Measurements from ENCODE around the gene CPT1A.

Gene CPT1A

DNA sequence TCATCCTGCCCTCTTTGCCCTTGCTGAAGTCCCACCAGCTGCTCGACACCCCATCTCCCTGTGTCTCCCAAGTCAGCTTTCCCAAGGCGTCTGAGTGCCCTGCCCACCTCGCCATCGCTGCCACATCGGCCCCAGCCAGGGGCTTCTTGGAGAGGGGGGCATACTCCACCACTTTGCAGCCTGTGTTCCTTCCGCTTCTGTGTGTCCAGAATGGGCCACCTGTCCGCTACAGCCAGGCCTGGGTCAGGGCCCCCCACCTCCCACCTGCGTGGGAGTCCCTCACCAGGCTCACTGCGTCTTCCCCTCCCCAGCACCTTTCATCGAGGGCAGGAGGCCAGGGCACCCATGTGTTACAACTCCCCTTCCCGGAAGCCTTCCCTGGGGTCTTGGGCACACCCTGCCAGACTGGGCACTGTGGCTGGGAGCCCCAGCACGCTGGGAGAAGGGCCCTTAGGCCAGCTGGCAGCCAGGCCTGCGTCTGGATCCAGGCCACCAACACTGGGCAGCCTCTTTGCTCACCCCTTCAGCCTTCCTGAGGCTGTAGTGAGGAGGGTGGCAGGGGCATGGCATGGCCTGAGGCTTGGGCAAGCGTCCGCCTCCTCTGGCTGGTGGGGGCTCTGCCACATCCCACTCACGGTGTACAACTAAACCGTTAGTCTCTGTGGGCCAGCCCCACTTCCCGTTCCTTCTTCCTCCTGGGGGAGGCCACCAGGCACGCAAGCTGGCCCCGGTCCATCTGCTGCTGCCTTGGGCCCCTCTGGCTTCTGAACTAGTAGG, 13.4 kb downstream of the CPT1A start:
- H3K79me2 ChIP-seq (ENCODE audit: insufficient read depth, low read length): no peaks in the 10 kb centered on the region
- no peak for TF ChIP-seq EZH2phosphoT487 (conservative IDR thresholded peaks at IDR 0.05; ENCODE audit: low read length)
- TF ChIP-seq, protein P1, sequence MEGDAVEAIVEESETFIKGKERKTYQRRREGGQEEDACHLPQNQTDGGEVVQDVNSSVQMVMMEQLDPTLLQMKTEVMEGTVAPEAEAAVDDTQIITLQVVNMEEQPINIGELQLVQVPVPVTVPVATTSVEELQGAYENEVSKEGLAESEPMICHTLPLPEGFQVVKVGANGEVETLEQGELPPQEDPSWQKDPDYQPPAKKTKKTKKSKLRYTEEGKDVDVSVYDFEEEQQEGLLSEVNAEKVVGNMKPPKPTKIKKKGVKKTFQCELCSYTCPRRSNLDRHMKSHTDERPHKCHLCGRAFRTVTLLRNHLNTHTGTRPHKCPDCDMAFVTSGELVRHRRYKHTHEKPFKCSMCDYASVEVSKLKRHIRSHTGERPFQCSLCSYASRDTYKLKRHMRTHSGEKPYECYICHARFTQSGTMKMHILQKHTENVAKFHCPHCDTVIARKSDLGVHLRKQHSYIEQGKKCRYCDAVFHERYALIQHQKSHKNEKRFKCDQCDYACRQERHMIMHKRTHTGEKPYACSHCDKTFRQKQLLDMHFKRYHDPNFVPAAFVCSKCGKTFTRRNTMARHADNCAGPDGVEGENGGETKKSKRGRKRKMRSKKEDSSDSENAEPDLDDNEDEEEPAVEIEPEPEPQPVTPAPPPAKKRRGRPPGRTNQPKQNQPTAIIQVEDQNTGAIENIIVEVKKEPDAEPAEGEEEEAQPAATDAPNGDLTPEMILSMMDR (IDR thresholded peaks at IDR 0.05; ENCODE audit: insufficient read depth, low read length, poor library complexity, severe bottlenecking): no peak
- no peak overlapping the region for H3K4me3 ChIP-seq (ENCODE audit: insufficient read depth, low read length, poor library complexity, severe bottlenecking)
- no peaks in the 10 kb centered on the region for H4K20me1 ChIP-seq (ENCODE audit: low read depth, low read length)
- no peaks in the 10 kb centered on the region for H3K36me3 ChIP-seq (ENCODE audit: low read length)
- no peaks in the 10 kb centered on the region for H3F3A ChIP-seq (ENCODE audit: insufficient read depth)
- H3K4me2 ChIP-seq (ENCODE audit: low read depth, low read length, poor library complexity, severe bottlenecking): no peak overlapping the region
- no peak overlapping the region for H3K9ac ChIP-seq (ENCODE audit: low read length)
- no peak overlapping the region for H2AFZ ChIP-seq (ENCODE audit: low read depth, low read length, severe bottlenecking)
- H3K27ac ChIP-seq (ENCODE audit: low read depth, low read length): no peak overlapping the region
- no peaks in the 10 kb centered on the region for H3K9me3 ChIP-seq (ENCODE audit: insufficient read depth, low read length)
- H3K9me2 ChIP-seq (replicated peaks; ENCODE audit: insufficient read depth, low read length): no peaks in the 10 kb centered on the region
- no peaks in the 10 kb centered on the region for H3K27me3 ChIP-seq (ENCODE audit: low read length)

DNA sequence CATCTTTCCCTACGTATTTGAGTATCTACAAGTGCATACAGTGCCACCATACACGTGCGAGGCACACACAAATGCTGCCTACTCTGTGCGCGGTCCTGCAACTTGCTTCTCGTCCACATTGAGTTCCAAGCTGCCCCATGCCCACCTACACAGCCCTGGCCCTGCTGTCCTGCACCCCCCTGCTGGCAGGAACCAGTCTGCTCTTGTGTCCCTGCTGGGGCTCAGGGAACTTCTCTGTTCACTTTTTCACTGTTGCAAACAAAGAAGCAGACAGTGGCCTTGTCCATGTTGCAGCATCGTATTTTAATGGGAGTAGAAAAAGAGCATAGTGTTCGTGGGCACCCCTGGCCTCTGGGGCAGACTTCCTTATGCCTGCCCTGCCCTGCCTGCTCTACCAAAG, 14.0 kb downstream of the CPT1A start:
- H3K79me2 ChIP-seq (ENCODE audit: insufficient read depth, low read length): no peaks in the 10 kb centered on the region
- H3K4me3 ChIP-seq (ENCODE audit: insufficient read depth, low read length, poor library complexity, severe bottlenecking): no peak overlapping the region
- H3K9ac ChIP-seq (ENCODE audit: low read length): no peak overlapping the region
- no peaks in the 10 kb centered on the region for H4K20me1 ChIP-seq (ENCODE audit: low read depth, low read length)
- H3K9me2 ChIP-seq (replicated peaks; ENCODE audit: insufficient read depth, low read length): no peaks in the 10 kb centered on the region
- H3K4me2 ChIP-seq (ENCODE audit: low read depth, low read length, poor library complexity, severe bottlenecking): no peak overlapping the region
- no peaks in the 10 kb centered on the region for H3F3A ChIP-seq (ENCODE audit: insufficient read depth)
- no peak overlapping the region for H2AFZ ChIP-seq (ENCODE audit: low read depth, low read length, severe bottlenecking)
- no peak overlapping the region for H3K27ac ChIP-seq (ENCODE audit: low read depth, low read length)
- TF ChIP-seq, protein P1 (IDR thresholded peaks at IDR 0.05; ENCODE audit: insufficient read depth, low read length, poor library complexity, severe bottlenecking): no peak
- TF ChIP-seq EZH2phosphoT487 (conservative IDR thresholded peaks at IDR 0.05; ENCODE audit: low read length): no peak
- no peaks in the 10 kb centered on the region for H3K36me3 ChIP-seq (ENCODE audit: low read length)
- no peaks in the 10 kb centered on the region for H3K27me3 ChIP-seq (ENCODE audit: low read length)
- no peaks in the 10 kb centered on the region for H3K9me3 ChIP-seq (ENCODE audit: insufficient read depth, low read length)

DNA sequence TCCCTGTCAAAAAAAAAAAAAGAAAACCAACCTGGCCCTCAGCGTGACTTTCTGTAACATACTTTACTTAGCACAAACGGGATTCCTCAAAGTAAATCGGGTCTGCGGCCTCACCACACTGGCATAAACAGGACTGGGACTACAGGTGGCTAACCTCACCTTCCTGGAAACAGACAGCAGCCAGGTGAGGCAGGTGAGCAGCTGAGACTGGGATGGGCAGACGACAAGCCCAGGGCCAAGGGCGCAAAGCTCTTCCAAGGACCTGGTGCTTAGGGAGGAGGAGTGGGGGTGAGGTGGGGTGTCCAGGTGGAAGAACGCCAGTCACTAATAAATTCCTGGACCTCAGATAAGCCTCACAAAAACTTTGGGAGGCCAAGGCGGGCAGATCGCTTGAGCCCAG, 15.0 kb downstream of the CPT1A start:
- no peaks in the 10 kb centered on the region for H3K79me2 ChIP-seq (ENCODE audit: insufficient read depth, low read length)
- no peak overlapping the region for H3K4me2 ChIP-seq (ENCODE audit: low read depth, low read length, poor library complexity, severe bottlenecking)

More for the DNA sequence above, 15.0 kb downstream of the CPT1A start:
- H3K9ac ChIP-seq (ENCODE audit: low read length): no peak overlapping the region
- TF ChIP-seq EZH2phosphoT487 (conservative IDR thresholded peaks at IDR 0.05; ENCODE audit: low read length): no peak
- TF ChIP-seq, protein P1 (IDR thresholded peaks at IDR 0.05; ENCODE audit: insufficient read depth, low read length, poor library complexity, severe bottlenecking): no peak
- H3K9me2 ChIP-seq (replicated peaks; ENCODE audit: insufficient read depth, low read length): no peaks in the 10 kb centered on the region
- no peak overlapping the region for H3K27ac ChIP-seq (ENCODE audit: low read depth, low read length)
- no peak overlapping the region for H3K4me3 ChIP-seq (ENCODE audit: insufficient read depth, low read length, poor library complexity, severe bottlenecking)
- no peaks in the 10 kb centered on the region for H4K20me1 ChIP-seq (ENCODE audit: low read depth, low read length)
- no peak overlapping the region for H2AFZ ChIP-seq (ENCODE audit: low read depth, low read length, severe bottlenecking)
- no peaks in the 10 kb centered on the region for H3K36me3 ChIP-seq (ENCODE audit: low read length)
- no peaks in the 10 kb centered on the region for H3K9me3 ChIP-seq (ENCODE audit: insufficient read depth, low read length)
- H3K27me3 ChIP-seq (ENCODE audit: low read length): no peaks in the 10 kb centered on the region
- no peaks in the 10 kb centered on the region for H3F3A ChIP-seq (ENCODE audit: insufficient read depth)
